Neural progenitor cell (in vitro differentiated cells): ENCODE measurements around the gene SMOC2. TPM values are rescaled to one million over a fixed set of nuclear protein-coding genes. Genes with fewer than 3 reads are reported as not detected.
A peak's percentile ranks its signal among the peaks of the same experiment; 100 is the strongest.

Source experiments
- DNase-seq: peaks from one replicate; pipeline ENCODE4 v3.0.0-alpha.2; 2016; ENCODE audit warnings: low spot score
- H2AFZ ChIP-seq: fragments of 200-600 bp; sonication (generic); replicated peaks from 2 replicates; pipeline ENCODE4 v1.6.1; 2016; ENCODE audit warnings: antibody characterized with exemption
- H3F3A ChIP-seq: fragments of 200-600 bp; sonication (generic); 2 replicates; pipeline ENCODE4 v1.6.1; 2016; ENCODE audit warnings: antibody characterized with exemption, low read depth
- H3K27ac ChIP-seq: fragments of 200-600 bp; sonication (generic); 2 replicates; pipeline ENCODE4 v1.5.1; 2016; ENCODE audit warnings: mild to moderate bottlenecking
- H3K27me3 ChIP-seq: fragments of 200-600 bp; sonication (generic); 2 replicates; pipeline ENCODE4 v1.6.1; 2016; ENCODE audit warnings: mild to moderate bottlenecking, moderate library complexity
- H3K36me3 ChIP-seq: fragments of 200-600 bp; sonication (generic); 2 replicates; pipeline ENCODE4 v1.5.1; 2016
- H3K4me1 ChIP-seq: fragments of 200-600 bp; sonication (generic); 2 replicates; pipeline ENCODE4 v1.6.1; 2016; ENCODE audit warnings: mixed run types
- H3K4me2 ChIP-seq: fragments of 200-600 bp; sonication (generic); 2 replicates; pipeline ENCODE4 v1.6.1; 2016
- H3K4me3 ChIP-seq: fragments of 200-600 bp; sonication (generic); 2 replicates; pipeline ENCODE4 v1.5.1; 2016
- H3K79me2 ChIP-seq: fragments of 200-600 bp; sonication (generic); 2 replicates; pipeline ENCODE4 v1.6.1; 2016; ENCODE audit warnings: low read depth
- H3K9ac ChIP-seq: fragments of 200-600 bp; sonication (generic); 2 replicates; pipeline ENCODE4 v1.6.1; 2016
- H3K9me3 ChIP-seq: fragments of 200-600 bp; sonication (generic); 2 replicates; pipeline ENCODE4 v1.5.1; 2016; ENCODE audit warnings: low read depth
- H4K20me1 ChIP-seq: fragments of 200-600 bp; sonication (generic); 2 replicates; pipeline ENCODE4 v1.6.1; 2016; ENCODE audit warnings: low read depth
- H3K27ac Mint-ChIP-seq: 3 replicates; pipeline ENCODE4 v1.8.0; 2021; ENCODE audit warnings: mixed read lengths
- H3K27me3 Mint-ChIP-seq: 2 replicates; pipeline ENCODE4 v1.8.0; 2022; ENCODE audit warnings: low read depth, mild to moderate bottlenecking, inconsistent platforms, moderate library complexity, mixed read lengths; ENCODE audit not compliant: insufficient read depth
- H3K36me3 Mint-ChIP-seq: 3 replicates; pipeline ENCODE4 v1.8.0; 2021; ENCODE audit warnings: mixed read lengths
- H3K4me1 Mint-ChIP-seq: 3 replicates; pipeline ENCODE4 v1.8.0; 2021; ENCODE audit warnings: mixed read lengths
- H3K4me3 Mint-ChIP-seq: 3 replicates; pipeline ENCODE4 v1.8.0; 2021; ENCODE audit warnings: mild to moderate bottlenecking, moderate library complexity, mixed read lengths
- H3K9me3 Mint-ChIP-seq: 3 replicates; pipeline ENCODE4 v1.8.0; 2020; ENCODE audit warnings: mixed read lengths
- EZH2 ChIP-seq: fragments of 200-600 bp; sonication (generic); IDR thresholded peaks from 2 replicates; pipeline ENCODE4 v1.6.1; 2017; ENCODE audit warnings: antibody characterized with exemption, mild to moderate bottlenecking, moderate library complexity
- EZH2phosphoT487 ChIP-seq: fragments of 200-600 bp; sonication (generic); IDR thresholded peaks from 2 replicates; pipeline ENCODE4 v1.6.1; 2017; ENCODE audit warnings: antibody characterized with exemption
- total RNA-seq: library from RNA; depleted of rRNA; stranded (reverse); fragments of >200 nt; gene quantifications from 2 replicates; pipeline ENCODE4 v1.2.3, GENCODE V29; 2015; ENCODE audit warnings: low replicate concordance
- TF ChIP-seq, protein P1 (sequence below): fragments of 200-600 bp; sonication (generic); IDR thresholded peaks from 2 replicates; pipeline ENCODE4 v1.5.1; 2017; ENCODE audit warnings: antibody characterized with exemption, mild to moderate bottlenecking

The SMOC2 gene
- total RNA-seq, 1 donor from 2014 or later, result 0.75 TPM

DNA sequence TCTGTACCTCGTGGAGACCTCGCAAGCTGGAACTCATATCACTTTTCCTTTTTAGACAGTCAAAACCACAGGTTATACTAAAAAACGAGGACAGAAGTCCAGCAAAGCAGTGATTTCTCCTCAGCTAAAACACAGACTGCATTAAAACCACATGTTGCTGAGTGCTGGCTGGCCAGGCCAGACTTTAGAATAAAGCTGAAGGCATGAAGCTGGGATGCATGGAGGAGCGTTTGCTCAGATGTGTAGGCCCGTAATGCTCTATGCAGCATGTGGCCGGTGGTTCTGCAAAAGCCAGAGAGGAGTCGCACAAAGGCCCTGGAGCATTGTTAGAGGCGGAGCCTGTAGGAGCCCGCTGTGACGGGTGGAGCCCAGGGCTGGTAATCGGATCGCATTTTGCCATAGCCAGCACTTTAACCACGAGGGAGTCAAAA is 83.6 kb downstream of the SMOC2 start:
- H3K36me3 ChIP-seq, result no peaks in the 10 kb centered on the region
- no peak overlapping the region for H3K4me3 ChIP-seq
- peak overlapping the region; percentile 79 for H2AFZ ChIP-seq
- H3K27ac ChIP-seq, result no peak overlapping the region
- H3K4me2 ChIP-seq, result no peak overlapping the region
- TF ChIP-seq EZH2, result no peak
- TF ChIP-seq, protein P1, sequence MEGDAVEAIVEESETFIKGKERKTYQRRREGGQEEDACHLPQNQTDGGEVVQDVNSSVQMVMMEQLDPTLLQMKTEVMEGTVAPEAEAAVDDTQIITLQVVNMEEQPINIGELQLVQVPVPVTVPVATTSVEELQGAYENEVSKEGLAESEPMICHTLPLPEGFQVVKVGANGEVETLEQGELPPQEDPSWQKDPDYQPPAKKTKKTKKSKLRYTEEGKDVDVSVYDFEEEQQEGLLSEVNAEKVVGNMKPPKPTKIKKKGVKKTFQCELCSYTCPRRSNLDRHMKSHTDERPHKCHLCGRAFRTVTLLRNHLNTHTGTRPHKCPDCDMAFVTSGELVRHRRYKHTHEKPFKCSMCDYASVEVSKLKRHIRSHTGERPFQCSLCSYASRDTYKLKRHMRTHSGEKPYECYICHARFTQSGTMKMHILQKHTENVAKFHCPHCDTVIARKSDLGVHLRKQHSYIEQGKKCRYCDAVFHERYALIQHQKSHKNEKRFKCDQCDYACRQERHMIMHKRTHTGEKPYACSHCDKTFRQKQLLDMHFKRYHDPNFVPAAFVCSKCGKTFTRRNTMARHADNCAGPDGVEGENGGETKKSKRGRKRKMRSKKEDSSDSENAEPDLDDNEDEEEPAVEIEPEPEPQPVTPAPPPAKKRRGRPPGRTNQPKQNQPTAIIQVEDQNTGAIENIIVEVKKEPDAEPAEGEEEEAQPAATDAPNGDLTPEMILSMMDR, result no peak
- TF ChIP-seq EZH2phosphoT487, result no peak
- Mint-ChIP-seq H3K27ac (peak overlapping the region; percentile 69), H3K36me3 (no peaks in the 10 kb centered on the region), H3K9me3 (no peaks in the 10 kb centered on the region), H3K4me3 (no peak overlapping the region), H3K27me3 (peaks cover 2% of the 10 kb centered on the region), H3K4me1 (peaks cover 5% of the 10 kb centered on the region)
- no peaks in the 10 kb centered on the region for H3K79me2 ChIP-seq
- H3K27me3 ChIP-seq, result no peaks in the 10 kb centered on the region
- peaks cover 6% of the 10 kb centered on the region for H3K4me1 ChIP-seq
- peak; percentile 34 for DNase-seq
- no peaks in the 10 kb centered on the region for H3K9me3 ChIP-seq
- no peaks in the 10 kb centered on the region for H4K20me1 ChIP-seq
- no peak overlapping the region for H3K9ac ChIP-seq
- no peaks in the 10 kb centered on the region for H3F3A ChIP-seq

DNA sequence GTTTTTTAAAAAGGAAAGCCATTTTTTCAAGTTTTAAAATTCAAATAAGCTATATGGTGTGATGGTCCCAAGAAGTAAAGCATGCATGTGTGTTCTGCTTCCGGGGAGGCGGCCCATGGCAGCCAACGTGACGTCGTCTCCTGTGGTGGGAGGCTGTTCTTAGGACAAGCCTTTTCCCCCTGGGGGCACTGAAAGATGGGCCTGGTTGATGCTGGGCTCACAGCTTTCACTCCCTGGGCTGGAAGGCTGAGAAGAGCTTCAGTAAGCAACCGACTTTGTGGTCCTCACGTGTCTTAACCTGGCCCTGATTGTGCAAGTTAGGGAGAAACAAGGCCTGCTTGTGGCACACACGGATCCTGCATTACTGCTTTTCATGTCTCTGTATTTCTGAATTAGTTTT is 84.1 kb downstream of the SMOC2 start:
- no peak overlapping the region for H3K4me3 ChIP-seq
- no peak overlapping the region for H3K27ac ChIP-seq
- no peaks in the 10 kb centered on the region for H3F3A ChIP-seq
- no peaks in the 10 kb centered on the region for H3K27me3 ChIP-seq
- no peak overlapping the region for H3K4me2 ChIP-seq
- Mint-ChIP-seq H3K36me3 (no peaks in the 10 kb centered on the region), H3K27me3 (peaks cover 2% of the 10 kb centered on the region), H3K9me3 (no peaks in the 10 kb centered on the region), H3K4me1 (peaks cover 11% of the 10 kb centered on the region), H3K4me3 (no peak overlapping the region), H3K27ac (no peak overlapping the region)
- TF ChIP-seq, protein P1, result no peak
- no peak for TF ChIP-seq EZH2
- TF ChIP-seq EZH2phosphoT487, result no peak
- H3K9me3 ChIP-seq, result no peaks in the 10 kb centered on the region
- no peak overlapping the region for H2AFZ ChIP-seq
- H3K4me1 ChIP-seq, result peaks cover 6% of the 10 kb centered on the region
- no peaks in the 10 kb centered on the region for H4K20me1 ChIP-seq
- H3K36me3 ChIP-seq, result no peaks in the 10 kb centered on the region
- no peaks in the 10 kb centered on the region for H3K79me2 ChIP-seq
- no peak for DNase-seq
- H3K9ac ChIP-seq, result no peak overlapping the region

DNA sequence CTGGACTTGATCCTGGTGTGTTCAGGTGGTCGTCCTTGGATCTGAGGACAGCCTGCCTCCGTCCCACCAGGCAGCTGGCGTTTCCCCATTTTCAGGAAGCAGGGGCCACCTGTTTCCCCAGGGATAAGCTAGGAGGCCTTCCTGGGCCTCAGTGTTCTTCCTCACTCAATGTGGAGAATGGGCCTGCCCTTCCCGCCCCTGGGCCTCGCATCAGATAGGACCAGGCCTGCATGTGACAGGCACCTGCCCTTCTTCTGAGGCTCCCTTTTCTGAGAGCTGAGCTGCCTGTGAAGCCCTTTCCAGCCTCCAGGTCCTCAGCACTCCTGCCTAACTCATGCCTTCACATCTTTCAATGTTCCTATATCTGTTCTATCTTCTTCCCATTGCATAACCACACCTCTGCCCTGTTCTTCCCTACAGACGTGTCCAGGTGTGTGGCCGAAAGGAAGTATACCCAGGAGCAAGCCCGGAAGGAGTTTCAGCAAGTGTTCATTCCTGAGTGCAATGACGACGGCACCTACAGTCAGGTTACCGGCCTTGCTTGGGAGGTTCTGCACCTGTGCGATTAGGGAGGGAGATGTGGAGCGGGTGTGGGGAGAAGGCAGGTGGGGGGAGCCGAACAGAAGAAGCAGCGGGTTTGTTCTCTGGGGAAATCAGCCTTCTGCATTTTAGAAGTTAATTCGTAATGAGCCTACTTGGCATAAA is 85.1 kb downstream of the SMOC2 start:
- peaks cover 18% of the 10 kb centered on the region for H3K4me1 Mint-ChIP-seq
- H3K36me3 ChIP-seq, result no peaks in the 10 kb centered on the region
- no peak for TF ChIP-seq EZH2
- no peak for TF ChIP-seq EZH2phosphoT487
- TF ChIP-seq, protein P1, result no peak
- H3K4me3 ChIP-seq, result no peak overlapping the region
- H3K4me1 ChIP-seq, result peaks cover 6% of the 10 kb centered on the region
- no peaks in the 10 kb centered on the region for H3K27me3 ChIP-seq
- no peaks in the 10 kb centered on the region for H3K79me2 ChIP-seq
- no peaks in the 10 kb centered on the region for H3K9me3 ChIP-seq
- H3K9ac ChIP-seq, result no peak overlapping the region
- H3K4me2 ChIP-seq, result no peak overlapping the region
- H3K27me3 Mint-ChIP-seq, result peaks cover 2% of the 10 kb centered on the region
- no peaks in the 10 kb centered on the region for H3F3A ChIP-seq
- no peak overlapping the region for H3K4me3 Mint-ChIP-seq
- H3K27ac ChIP-seq, result no peak overlapping the region
- no peaks in the 10 kb centered on the region for H3K9me3 Mint-ChIP-seq
- no peak for DNase-seq
- H3K36me3 Mint-ChIP-seq, result no peaks in the 10 kb centered on the region
- H4K20me1 ChIP-seq, result no peaks in the 10 kb centered on the region
- no peak overlapping the region for H2AFZ ChIP-seq
- H3K27ac Mint-ChIP-seq, result no peak overlapping the region
